Activated CD4-positive, alpha-beta T cell treated with anti-CD3 and anti-CD28 coated beads for 4 hours (primary cell): ENCODE results near the gene CLSTN2.

Experiments used
- DNase-seq, 2 donors: peaks; one replicate each; pipeline ENCODE4 v3.0.0-alpha.2; 2020

CLSTN2 gene

GRCh38 chr3:140007911-140008869 lies 73.2 kb downstream of the CLSTN2 start:
- no peak for DNase-seq

GRCh38 chr3:140010391-140010790 lies 75.4 kb downstream of the CLSTN2 start:
- DNase-seq = no peak

- DNase-seq = no peak
These were observed 76.1 kb downstream of the CLSTN2 start for GRCh38 chr3:140011086-140011485.

GRCh38 chr3:140011611-140012277 lies 76.8 kb downstream of the CLSTN2 start:
- DNase-seq = no peak

- no peak for DNase-seq
These were observed 78.2 kb downstream of the CLSTN2 start for GRCh38 chr3:140013220-140013619.

GRCh38 chr3:140014831-140015495 lies 80.0 kb downstream of the CLSTN2 start:
- no peak for DNase-seq

GRCh38 chr3:140015741-140016140 lies 80.8 kb downstream of the CLSTN2 start:
- no peak for DNase-seq

GRCh38 chr3:140018556-140018955 lies 83.6 kb downstream of the CLSTN2 start:
- DNase-seq = no peak

- no peak for DNase-seq
These were observed 85.0 kb downstream of the CLSTN2 start for GRCh38 chr3:140019946-140020345.

GRCh38 chr3:140020541-140020940 lies 85.6 kb downstream of the CLSTN2 start:
- no peak for DNase-seq

- DNase-seq = no peak
These were observed 86.3 kb downstream of the CLSTN2 start for GRCh38 chr3:140021269-140021668.

- DNase-seq = no peak
These were observed 87.2 kb downstream of the CLSTN2 start for GRCh38 chr3:140022066-140022770.

GRCh38 chr3:140023616-140024530 lies 88.9 kb downstream of the CLSTN2 start:
- DNase-seq = no peak

- DNase-seq = no peak
These were observed 96.2 kb downstream of the CLSTN2 start for GRCh38 chr3:140031170-140031569.

- no peak for DNase-seq
These were observed 99.1 kb downstream of the CLSTN2 start for GRCh38 chr3:140034058-140034457.

GRCh38 chr3:140035871-140036270 lies 100.9 kb downstream of the CLSTN2 start:
- DNase-seq = no peak

- no peak for DNase-seq
These were observed 115.4 kb downstream of the CLSTN2 start for GRCh38 chr3:140050396-140050795.

- DNase-seq = no peak
These were observed 116.3 kb downstream of the CLSTN2 start for GRCh38 chr3:140051019-140051957.

- no peak for DNase-seq
These were observed 118.1 kb downstream of the CLSTN2 start for GRCh38 chr3:140052771-140053702.
